Measurements from ENCODE around the gene OSBP. TPM values are rescaled to one million over a fixed set of nuclear protein-coding genes. Genes with fewer than 3 reads are reported as not detected.

The OSBP gene
- total RNA-seq, 4 donors from 2014 or later, result 27.4 to 45.2 (median 34.9) TPM

DNA sequence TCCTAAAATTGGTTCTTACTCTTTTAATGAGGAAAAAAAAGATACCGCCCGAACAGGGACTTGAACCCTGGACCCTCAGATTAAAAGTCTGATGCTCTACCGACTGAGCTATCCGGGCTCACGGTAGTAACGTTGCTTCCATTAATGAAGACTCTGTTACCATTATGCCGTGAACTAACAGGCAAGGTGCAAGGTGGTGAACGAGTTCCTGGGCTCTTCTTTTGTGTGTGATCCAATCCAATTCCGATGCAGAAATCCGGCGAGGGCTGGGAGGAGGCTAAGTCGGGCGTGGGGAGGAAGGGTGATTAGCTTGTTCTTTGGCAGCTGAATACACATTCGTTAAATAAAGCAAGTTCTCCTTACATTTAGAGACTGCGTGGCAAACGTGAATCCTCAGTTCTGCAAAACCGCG lies 55.3 kb downstream of the OSBP start:
- H3K27me3 ChIP-seq, result no peaks in the 10 kb centered on the region
- H3K4me1 ChIP-seq, result peaks cover 10 to 13% of the 10 kb centered on the region in 2 donors
- H3K36me3 ChIP-seq, result no peaks in the 10 kb centered on the region
- no peaks in the 10 kb centered on the region for H3K9me3 ChIP-seq
- in situ Hi-C loops (cut with MboI; ENCODE audit: low sequenced_read_pairs in 4 of 4), result no loop called here
- peak overlapping the region; percentile 85 to 88 (median 86) for H3K27ac ChIP-seq
- H3K4me3 ChIP-seq, result peak overlapping the region; percentile 83 to 91 (median 84)
- peak; percentile 26 to 56 for DNase-seq
- ATAC-seq, result peak; percentile 55 to 61
- intact Hi-C loops (cut with DNase I; ENCODE audit: low total_unique reads), result loop anchor here (1.0 to 10.0 kb wide), 3 partner anchors 9 to 985 kb away; partner anchors contain the start of genes LPXN and ZFP91
- TF ChIP-seq POLR2A (IDR thresholded peaks at IDR 0.05), result no peak
- TF ChIP-seq, protein P1, sequence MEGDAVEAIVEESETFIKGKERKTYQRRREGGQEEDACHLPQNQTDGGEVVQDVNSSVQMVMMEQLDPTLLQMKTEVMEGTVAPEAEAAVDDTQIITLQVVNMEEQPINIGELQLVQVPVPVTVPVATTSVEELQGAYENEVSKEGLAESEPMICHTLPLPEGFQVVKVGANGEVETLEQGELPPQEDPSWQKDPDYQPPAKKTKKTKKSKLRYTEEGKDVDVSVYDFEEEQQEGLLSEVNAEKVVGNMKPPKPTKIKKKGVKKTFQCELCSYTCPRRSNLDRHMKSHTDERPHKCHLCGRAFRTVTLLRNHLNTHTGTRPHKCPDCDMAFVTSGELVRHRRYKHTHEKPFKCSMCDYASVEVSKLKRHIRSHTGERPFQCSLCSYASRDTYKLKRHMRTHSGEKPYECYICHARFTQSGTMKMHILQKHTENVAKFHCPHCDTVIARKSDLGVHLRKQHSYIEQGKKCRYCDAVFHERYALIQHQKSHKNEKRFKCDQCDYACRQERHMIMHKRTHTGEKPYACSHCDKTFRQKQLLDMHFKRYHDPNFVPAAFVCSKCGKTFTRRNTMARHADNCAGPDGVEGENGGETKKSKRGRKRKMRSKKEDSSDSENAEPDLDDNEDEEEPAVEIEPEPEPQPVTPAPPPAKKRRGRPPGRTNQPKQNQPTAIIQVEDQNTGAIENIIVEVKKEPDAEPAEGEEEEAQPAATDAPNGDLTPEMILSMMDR (IDR thresholded peaks at IDR 0.05 in 4 of 5, conservative IDR thresholded peaks at IDR 0.05 in 1 of 5), result no peak

DNA sequence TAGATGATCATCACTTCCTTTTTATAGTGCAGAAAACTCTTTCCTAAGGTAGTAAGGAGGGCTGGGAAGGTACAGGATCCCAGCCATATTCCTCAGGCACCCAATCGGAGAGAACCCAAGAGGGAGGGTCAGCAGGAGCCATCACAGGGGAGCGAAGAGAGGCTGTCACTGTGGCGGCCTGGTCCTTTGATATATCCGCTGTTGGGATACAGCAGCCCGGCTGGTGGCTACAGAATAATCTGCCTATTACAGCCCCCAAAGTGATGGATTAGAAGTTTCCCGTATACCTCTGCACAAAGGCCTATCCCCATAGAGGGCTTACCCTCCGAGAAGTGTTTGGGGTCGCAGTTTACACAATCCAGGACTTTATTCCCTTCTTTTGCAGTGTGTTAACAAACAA lies 55.7 kb downstream of the OSBP start:
- intact Hi-C loops (cut with DNase I; ENCODE audit: low total_unique reads), result loop anchor here (1.0 to 10.0 kb wide), 3 partner anchors 9 to 985 kb away; partner anchors contain the start of genes LPXN and ZFP91
- Histone ChIP-seq H3K27ac (peak overlapping the region; percentile 85 to 88 (median 86)), H3K27me3 (no peaks in the 10 kb centered on the region), H3K4me1 (peaks cover 10 to 13% of the 10 kb centered on the region in 2 donors), H3K4me3 (peak overlapping the region in 3 of 4 donors; percentile 83 to 91 (median 83)), H3K9me3 (no peaks in the 10 kb centered on the region), H3K36me3 (no peaks in the 10 kb centered on the region)
- ATAC-seq (peak in 1 of 2 donors; percentile 2), DNase-seq (no peak)
- in situ Hi-C loops (cut with MboI; ENCODE audit: low sequenced_read_pairs in 4 of 4), result no loop called here
- TF ChIP-seq, protein P1 (IDR thresholded peaks at IDR 0.05 in 4 of 5, conservative IDR thresholded peaks at IDR 0.05 in 1 of 5), result no peak
- TF ChIP-seq POLR2A (IDR thresholded peaks at IDR 0.05), result no peak

DNA sequence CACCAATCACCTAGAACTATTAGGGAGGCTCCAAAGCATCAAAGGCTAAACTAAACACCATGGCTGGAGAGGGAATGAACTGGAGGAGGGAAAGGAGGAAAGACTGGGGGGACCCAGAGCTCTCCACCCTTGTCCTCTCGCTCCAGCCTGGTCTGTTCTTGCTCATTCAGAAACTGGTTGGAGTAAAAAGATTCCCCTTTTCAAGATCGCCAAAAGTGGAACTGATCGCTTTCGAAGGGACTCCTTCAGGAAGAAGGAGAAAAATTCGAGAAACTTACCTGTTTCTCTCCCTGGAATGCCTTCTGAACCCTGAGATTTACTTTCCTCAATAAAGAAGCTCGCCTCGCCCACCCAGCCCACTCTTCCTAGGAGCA lies 57.3 kb downstream of the OSBP start:
- no peaks in the 10 kb centered on the region for H3K9me3 ChIP-seq
- TF ChIP-seq, protein P1 (IDR thresholded peaks at IDR 0.05 in 4 of 5, conservative IDR thresholded peaks at IDR 0.05 in 1 of 5), result no peak
- TF ChIP-seq POLR2A (IDR thresholded peaks at IDR 0.05), result no peak
- in situ Hi-C loops (cut with MboI; ENCODE audit: low sequenced_read_pairs in 4 of 4), result no loop called here
- no peaks in the 10 kb centered on the region for H3K27me3 ChIP-seq
- H3K36me3 ChIP-seq, result no peaks in the 10 kb centered on the region
- H3K4me3 ChIP-seq, result no peak overlapping the region
- intact Hi-C loops (cut with DNase I; ENCODE audit: low total_unique reads), result no loop called here
- H3K27ac ChIP-seq, result no peak overlapping the region
- DNase-seq, result no peak
- ATAC-seq, result no peak
- H3K4me1 ChIP-seq, result peaks cover 10 to 13% of the 10 kb centered on the region in 2 donors

DNA sequence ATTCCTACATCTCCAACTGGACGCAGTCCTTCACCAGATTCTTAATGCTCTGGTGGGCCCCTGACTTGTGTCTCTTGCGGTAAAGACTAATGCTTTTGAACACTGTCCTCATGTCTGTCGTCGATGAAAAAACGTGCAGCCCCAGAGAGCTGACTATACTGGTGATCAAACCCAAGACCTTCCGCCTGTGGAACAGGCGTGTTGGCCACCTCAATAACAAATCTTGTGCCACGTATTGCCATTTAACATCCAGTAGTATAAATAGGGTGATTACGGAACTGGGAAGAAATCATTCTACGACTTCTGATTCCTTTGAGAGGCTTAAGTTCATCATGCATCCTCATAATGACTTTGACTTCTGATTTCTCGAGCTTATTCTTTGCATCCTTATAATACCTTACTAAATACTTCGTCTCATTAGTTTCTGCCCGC lies 58.6 kb downstream of the OSBP start:
- in situ Hi-C loops (cut with MboI; ENCODE audit: low sequenced_read_pairs in 4 of 4) (no loop called here), intact Hi-C loops (cut with DNase I; ENCODE audit: low total_unique reads) (no loop called here)
- peak overlapping the region in 2 of 4 donors; percentile 48 to 50 for H3K4me3 ChIP-seq
- peaks cover 10 to 13% of the 10 kb centered on the region in 2 donors for H3K4me1 ChIP-seq
- no peaks in the 10 kb centered on the region for H3K9me3 ChIP-seq
- H3K27me3 ChIP-seq, result no peaks in the 10 kb centered on the region
- TF ChIP-seq POLR2A (IDR thresholded peaks at IDR 0.05), result no peak
- TF ChIP-seq, protein P1 (IDR thresholded peaks at IDR 0.05 in 4 of 5, conservative IDR thresholded peaks at IDR 0.05 in 1 of 5), result no peak
- DNase-seq (no peak), ATAC-seq (no peak)
- H3K27ac ChIP-seq, result peak overlapping the region in 1 of 4 donors; percentile 16
- H3K36me3 ChIP-seq, result no peaks in the 10 kb centered on the region
